Chondrocyte (in vitro differentiated cells): ENCODE measurements around the gene HELB. TPM values are rescaled to one million over a fixed set of nuclear protein-coding genes. Genes with fewer than 3 reads are reported as not detected.
"Not testable (repeated sequence)": the region's sequence is repeated elsewhere in the genome, so short reads cannot be mapped to it uniquely, and the experiment has no call there.

ENCODE experiments used
- DNase-seq: peaks from one replicate; pipeline ENCODE4 v3.0.0; 2021; ENCODE audit warnings: mixed read lengths, low spot score
- H3K27ac Mint-ChIP-seq: one replicate; pipeline ENCODE4 v1.8.0; 2021; ENCODE audit warnings: mild to moderate bottlenecking, moderate library complexity, mixed read lengths; ENCODE audit not compliant: unreplicated experiment
- H3K27me3 Mint-ChIP-seq: 2 replicates; pipeline ENCODE4 v1.8.0; 2021; ENCODE audit warnings: low read depth, mixed read lengths
- H3K36me3 Mint-ChIP-seq: 2 replicates; pipeline ENCODE4 v1.8.0; 2021; ENCODE audit warnings: low read depth, mixed read lengths
- H3K4me1 Mint-ChIP-seq: 2 replicates; pipeline ENCODE4 v1.8.0; 2021; ENCODE audit warnings: low read depth, mild to moderate bottlenecking, mixed read lengths
- H3K4me3 Mint-ChIP-seq: one replicate; pipeline ENCODE4 v1.8.0; 2021; ENCODE audit warnings: mild to moderate bottlenecking, moderate library complexity, mixed read lengths; ENCODE audit not compliant: unreplicated experiment
- H3K9me3 Mint-ChIP-seq: 2 replicates; pipeline ENCODE4 v1.8.0; 2021; ENCODE audit warnings: low read depth, mixed read lengths
- total RNA-seq: library from RNA; stranded (reverse); gene quantifications from 3 replicates; pipeline ENCODE4 v1.2.1, GENCODE V29; 2021
- TF ChIP-seq, protein P1 (sequence below): fragments of 200-600 bp; sonication (generic); IDR thresholded peaks from 2 replicates; pipeline ENCODE4 v1.5.0; 2021; ENCODE audit warnings: antibody characterized with exemption, mild to moderate bottlenecking, moderate library complexity

HELB gene
- total RNA-seq, 1 donor from 2014 or later = 2.3 TPM

DNA sequence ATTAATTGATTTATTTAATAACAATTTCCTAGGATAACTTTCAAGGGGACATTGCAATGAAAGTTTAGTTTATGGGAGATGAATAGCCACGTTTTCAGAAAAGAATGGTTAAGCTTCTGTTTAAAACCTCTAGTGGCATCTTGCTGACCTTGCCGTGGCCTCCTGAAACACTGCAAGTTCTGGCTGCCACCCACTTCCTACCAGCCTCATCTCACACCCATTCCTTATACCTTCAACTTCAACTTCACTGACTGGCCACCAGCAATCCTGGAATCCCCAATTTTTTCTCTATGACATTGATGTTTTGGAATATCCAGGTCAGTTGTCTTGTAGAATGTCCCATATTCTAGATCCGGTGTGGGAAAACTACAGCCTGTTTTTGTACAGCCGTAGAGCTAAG is 5.2 kb upstream of the HELB start:
- TF ChIP-seq, protein P1, sequence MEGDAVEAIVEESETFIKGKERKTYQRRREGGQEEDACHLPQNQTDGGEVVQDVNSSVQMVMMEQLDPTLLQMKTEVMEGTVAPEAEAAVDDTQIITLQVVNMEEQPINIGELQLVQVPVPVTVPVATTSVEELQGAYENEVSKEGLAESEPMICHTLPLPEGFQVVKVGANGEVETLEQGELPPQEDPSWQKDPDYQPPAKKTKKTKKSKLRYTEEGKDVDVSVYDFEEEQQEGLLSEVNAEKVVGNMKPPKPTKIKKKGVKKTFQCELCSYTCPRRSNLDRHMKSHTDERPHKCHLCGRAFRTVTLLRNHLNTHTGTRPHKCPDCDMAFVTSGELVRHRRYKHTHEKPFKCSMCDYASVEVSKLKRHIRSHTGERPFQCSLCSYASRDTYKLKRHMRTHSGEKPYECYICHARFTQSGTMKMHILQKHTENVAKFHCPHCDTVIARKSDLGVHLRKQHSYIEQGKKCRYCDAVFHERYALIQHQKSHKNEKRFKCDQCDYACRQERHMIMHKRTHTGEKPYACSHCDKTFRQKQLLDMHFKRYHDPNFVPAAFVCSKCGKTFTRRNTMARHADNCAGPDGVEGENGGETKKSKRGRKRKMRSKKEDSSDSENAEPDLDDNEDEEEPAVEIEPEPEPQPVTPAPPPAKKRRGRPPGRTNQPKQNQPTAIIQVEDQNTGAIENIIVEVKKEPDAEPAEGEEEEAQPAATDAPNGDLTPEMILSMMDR = no peak
- DNase-seq = no peak
- Mint-ChIP-seq H3K27me3 (peaks cover 47% of the 10 kb centered on the region), H3K4me3 (no peak overlapping the region), H3K36me3 (no peaks in the 10 kb centered on the region), H3K9me3 (no peaks in the 10 kb centered on the region), H3K27ac (no peak overlapping the region), H3K4me1 (peaks cover 3% of the 10 kb centered on the region)

DNA sequence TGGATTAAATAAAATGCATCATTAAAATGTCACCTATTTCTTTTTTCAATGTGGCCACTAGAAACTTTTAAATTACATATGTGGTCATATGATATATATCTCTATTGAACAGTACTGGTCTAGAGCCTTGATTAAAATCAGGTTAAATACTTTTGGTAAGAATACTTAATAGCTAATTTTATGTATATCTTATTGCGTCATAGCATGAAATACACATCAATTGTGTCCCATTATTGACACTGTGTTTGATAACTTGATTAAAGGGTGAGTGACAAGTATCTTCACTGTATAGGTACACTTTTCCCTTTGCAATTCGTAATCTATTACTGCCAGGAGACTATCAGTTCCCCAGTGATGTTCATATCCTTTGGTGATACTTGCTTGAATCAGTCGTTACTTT is 4.4 kb upstream of the HELB start:
- H3K4me1 Mint-ChIP-seq = peaks cover 9% of the 10 kb centered on the region
- no peaks in the 10 kb centered on the region for H3K9me3 Mint-ChIP-seq
- H3K36me3 Mint-ChIP-seq = no peaks in the 10 kb centered on the region
- TF ChIP-seq, protein P1 = no peak
- H3K4me3 Mint-ChIP-seq = no peak overlapping the region
- peaks cover 45% of the 10 kb centered on the region for H3K27me3 Mint-ChIP-seq
- DNase-seq = no peak
- H3K27ac Mint-ChIP-seq = no peak overlapping the region

DNA sequence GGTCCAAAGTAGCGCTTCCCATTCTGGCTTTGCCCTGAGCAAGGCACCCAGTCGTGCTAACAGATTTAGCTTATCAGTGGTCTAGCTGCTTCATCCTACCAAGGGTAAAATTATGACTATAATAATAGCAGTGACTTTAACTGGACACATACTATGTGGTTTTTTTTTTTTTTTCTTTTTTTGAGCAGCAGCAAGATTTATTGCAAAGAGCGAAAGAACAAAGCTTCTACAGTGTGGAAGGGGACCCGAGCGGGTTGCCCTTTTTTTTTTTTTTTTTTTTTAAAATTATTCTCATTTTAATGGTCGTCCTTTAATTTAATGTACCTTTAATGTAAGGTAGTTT is 505 bp downstream of the HELB start:
- H3K9me3 Mint-ChIP-seq = no peaks in the 10 kb centered on the region
- peaks cover 23% of the 10 kb centered on the region for H3K27me3 Mint-ChIP-seq
- H3K27ac Mint-ChIP-seq = peak overlapping the region; percentile 94
- H3K4me3 Mint-ChIP-seq = peak overlapping the region; percentile 98
- DNase-seq = no peak
- TF ChIP-seq, protein P1 = no peak
- H3K4me1 Mint-ChIP-seq = peaks cover 25% of the 10 kb centered on the region
- no peaks in the 10 kb centered on the region for H3K36me3 Mint-ChIP-seq

DNA sequence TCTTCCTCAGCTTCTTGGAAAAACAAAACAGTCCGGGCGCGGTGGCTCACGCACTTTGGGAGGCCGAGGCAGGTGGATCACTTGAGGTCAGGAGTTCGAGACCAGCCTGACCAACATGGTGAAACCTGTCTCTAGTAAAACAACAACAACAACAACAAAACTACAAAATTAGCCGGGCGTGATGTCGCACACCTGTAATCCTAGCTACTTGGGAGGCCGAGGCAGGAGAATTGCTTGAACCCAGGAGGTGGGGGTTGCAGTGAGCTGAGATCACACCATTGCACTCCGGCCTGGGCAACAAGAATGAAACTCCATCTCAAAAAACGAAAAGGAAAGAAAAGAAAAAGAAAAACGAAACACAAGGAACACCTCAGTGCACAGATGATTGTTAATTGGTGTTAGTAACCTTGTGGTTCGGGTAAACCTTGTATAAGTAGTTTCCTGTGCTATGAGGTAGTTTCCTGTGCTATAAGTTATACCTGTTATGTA is 1.1 kb downstream of the HELB start:
- not testable (repeated sequence) for DNase-seq, H3K36me3 Mint-ChIP-seq, H3K27ac Mint-ChIP-seq, H3K9me3 Mint-ChIP-seq
- peaks cover 21% of the 10 kb centered on the region for H3K27me3 Mint-ChIP-seq
- peak overlapping the region; percentile 98 for H3K4me3 Mint-ChIP-seq
- peaks cover 25% of the 10 kb centered on the region for H3K4me1 Mint-ChIP-seq

DNA sequence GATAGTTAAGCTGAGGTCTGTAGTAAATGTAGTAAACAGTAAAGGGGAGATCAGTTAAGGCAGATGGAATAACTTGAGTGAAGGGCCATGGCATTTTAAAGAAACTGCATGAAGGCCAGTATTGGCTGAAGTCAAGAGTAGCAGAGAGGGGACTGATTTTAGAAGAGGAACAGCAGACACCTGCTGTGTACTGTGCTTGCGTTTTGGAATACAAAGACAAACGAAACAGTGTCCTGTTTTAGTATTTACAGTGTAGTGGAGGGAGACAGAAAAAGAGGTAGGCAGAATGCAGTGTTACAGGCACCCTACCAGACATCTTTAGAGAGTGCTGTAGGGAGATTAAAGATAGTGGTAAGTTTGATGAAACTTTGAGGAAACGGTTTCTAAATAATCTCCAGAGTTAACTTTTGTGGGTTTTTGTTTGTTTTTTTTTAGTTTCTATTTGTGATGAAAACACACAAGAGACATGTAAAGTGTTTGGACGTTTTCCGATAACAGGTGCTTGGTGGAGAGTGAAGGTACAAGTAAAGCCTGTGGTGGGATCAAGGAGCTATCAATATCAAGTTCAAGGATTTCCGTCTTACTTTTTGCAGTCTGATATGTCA is 2.1 kb downstream of the HELB start:
- Mint-ChIP-seq H3K4me3 (no peak overlapping the region), H3K27ac (no peak overlapping the region)

More for the DNA sequence above, 2.1 kb downstream of the HELB start:
- no peaks in the 10 kb centered on the region for H3K9me3 Mint-ChIP-seq
- H3K4me1 Mint-ChIP-seq = peaks cover 25% of the 10 kb centered on the region
- H3K27me3 Mint-ChIP-seq = peaks cover 14% of the 10 kb centered on the region
- TF ChIP-seq, protein P1 = no peak
- DNase-seq = no peak
- H3K36me3 Mint-ChIP-seq = no peaks in the 10 kb centered on the region
